ENCODE data around the gene CDC14C.
"Not testable (repeated sequence)": the region's sequence is repeated elsewhere in the genome, so short reads cannot be mapped to it uniquely, and the experiment has no call there.

CDC14C gene

GRCh38 chr7:48901966-48902365, 22.4 kb upstream of the CDC14C start:
- H3K4me3 ChIP-seq (ENCODE audit: low read length), result no peak overlapping the region
- TF ChIP-seq, protein P1, sequence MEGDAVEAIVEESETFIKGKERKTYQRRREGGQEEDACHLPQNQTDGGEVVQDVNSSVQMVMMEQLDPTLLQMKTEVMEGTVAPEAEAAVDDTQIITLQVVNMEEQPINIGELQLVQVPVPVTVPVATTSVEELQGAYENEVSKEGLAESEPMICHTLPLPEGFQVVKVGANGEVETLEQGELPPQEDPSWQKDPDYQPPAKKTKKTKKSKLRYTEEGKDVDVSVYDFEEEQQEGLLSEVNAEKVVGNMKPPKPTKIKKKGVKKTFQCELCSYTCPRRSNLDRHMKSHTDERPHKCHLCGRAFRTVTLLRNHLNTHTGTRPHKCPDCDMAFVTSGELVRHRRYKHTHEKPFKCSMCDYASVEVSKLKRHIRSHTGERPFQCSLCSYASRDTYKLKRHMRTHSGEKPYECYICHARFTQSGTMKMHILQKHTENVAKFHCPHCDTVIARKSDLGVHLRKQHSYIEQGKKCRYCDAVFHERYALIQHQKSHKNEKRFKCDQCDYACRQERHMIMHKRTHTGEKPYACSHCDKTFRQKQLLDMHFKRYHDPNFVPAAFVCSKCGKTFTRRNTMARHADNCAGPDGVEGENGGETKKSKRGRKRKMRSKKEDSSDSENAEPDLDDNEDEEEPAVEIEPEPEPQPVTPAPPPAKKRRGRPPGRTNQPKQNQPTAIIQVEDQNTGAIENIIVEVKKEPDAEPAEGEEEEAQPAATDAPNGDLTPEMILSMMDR (IDR thresholded peaks at IDR 0.05; ENCODE audit: insufficient read depth, low read depth, low read length, missing control alignments), result no peak
- DNase-seq (ENCODE audit: low read depth), result no peak

DNA sequence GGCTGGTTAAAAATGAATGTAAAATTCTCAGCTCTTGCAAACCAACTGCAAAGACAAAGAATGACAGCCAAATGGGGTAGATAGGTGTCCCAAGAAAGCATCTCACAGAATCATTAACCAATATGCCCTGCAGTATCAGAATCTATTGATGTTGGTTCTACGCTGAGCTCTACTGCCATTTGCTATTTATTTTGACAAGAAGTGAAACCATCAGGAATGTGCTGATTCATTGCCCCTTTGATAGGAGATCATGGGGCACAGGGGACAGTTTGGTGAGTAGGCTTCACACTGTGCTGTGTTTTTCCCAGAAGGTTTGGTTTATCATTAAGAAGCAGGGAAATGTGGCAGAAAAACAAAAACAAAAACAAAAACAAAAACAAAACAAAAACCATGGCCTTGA, 19.4 kb upstream of the CDC14C start:
- TF ChIP-seq, protein P1 (IDR thresholded peaks at IDR 0.05; ENCODE audit: insufficient read depth, low read depth, low read length, missing control alignments), result no peak
- H3K4me3 ChIP-seq (ENCODE audit: low read length), result no peak overlapping the region
- DNase-seq (ENCODE audit: low read depth), result no peak

DNA sequence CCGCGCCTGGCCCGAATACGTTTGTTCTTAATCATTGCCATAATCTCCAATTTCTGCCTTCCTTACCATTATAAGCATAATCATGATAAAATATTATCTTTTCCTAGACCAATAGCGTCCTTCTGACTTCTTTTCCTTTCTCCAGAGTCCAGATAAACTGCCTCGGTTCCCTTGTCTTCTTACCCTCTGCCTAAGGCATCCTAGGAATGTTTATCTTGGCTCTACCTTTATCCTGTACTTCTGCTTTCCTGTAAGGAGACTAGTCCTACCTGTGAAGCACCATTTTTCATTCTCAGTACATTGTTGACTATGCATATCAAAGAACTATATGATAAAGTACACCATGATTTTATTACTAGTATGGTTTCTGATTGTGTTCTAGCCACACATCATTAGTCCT, 18.7 kb upstream of the CDC14C start:
- not testable (repeated sequence) for DNase-seq (ENCODE audit: low read depth); H3K4me3 ChIP-seq (ENCODE audit: low read length)

GRCh38 chr7:48909887-48910286, 14.5 kb upstream of the CDC14C start:
- not testable (repeated sequence) for DNase-seq (ENCODE audit: low read depth); H3K4me3 ChIP-seq (ENCODE audit: low read length)

DNA sequence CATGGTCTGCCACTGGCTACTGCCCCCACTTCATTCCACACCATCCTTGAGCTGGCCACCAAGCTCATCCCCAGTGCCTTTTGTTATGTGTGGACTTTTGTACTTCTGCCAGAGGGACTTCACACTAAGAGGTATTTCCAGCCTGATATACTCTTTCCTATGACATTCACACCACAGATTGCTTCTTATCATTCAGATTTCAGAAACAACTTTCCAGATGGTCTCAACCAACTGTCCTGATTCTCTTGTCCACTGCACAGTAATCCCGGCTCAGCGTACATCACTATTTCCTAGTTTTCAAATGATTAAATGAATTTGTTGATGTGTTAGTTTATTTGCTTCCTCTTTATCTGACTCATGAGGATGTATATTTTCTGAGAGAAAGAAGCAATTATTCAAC, 7.1 kb downstream of the CDC14C start:
- TF ChIP-seq, protein P1 (IDR thresholded peaks at IDR 0.05; ENCODE audit: insufficient read depth, low read depth, low read length, missing control alignments), result no peak
- DNase-seq (ENCODE audit: low read depth), result no peak
- no peak overlapping the region for H3K4me3 ChIP-seq (ENCODE audit: low read length)

DNA sequence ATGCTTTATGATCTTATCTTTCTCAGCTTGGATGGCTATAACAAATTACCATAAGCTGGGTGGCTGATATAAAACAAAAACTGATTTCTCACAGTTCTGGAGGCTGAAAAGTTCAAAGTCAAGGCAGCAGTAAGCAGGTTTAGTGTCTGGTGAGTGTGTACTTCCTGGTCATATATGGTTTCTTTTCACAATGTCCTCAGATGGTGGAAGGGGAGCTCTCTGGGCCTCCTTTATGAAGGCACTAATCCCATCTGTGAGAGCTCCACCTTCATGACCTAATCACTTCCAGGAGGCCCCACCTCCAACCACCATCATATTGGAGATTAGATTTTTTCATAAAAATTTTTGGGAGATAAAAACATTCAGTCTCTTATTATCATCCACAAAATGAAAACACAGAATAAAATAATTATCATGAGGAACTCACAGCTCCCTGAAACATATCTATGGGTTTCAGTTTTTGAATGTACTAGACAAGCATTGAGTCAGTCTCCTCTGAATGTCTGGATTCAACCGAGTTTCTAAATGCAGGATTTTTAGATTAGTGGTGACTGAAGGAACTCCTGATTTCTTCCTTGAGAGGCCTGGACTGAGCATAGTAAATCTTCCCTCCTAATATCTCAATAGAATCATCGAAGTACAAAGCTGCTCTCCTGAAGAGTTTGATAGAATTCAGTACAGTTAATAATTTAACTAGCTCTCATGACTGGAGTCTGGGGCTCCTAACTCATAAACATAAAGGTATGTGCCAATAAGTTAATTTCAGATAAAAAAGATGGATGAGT, 8.0 kb downstream of the CDC14C start:
- TF ChIP-seq, protein P1 (IDR thresholded peaks at IDR 0.05; ENCODE audit: insufficient read depth, low read depth, low read length, missing control alignments), result no peak
- no peak for DNase-seq (ENCODE audit: low read depth)
- no peak overlapping the region for H3K4me3 ChIP-seq (ENCODE audit: low read length)

GRCh38 chr7:48933549-48934085, 9.3 kb downstream of the CDC14C start:
- no peak for DNase-seq (ENCODE audit: low read depth)
- TF ChIP-seq, protein P1 (IDR thresholded peaks at IDR 0.05; ENCODE audit: insufficient read depth, low read depth, low read length, missing control alignments), result no peak
- no peak overlapping the region for H3K4me3 ChIP-seq (ENCODE audit: low read length)
